Measurements from ENCODE around the gene MICALL2.
"Not testable (repeated sequence)": the region's sequence is repeated elsewhere in the genome, so short reads cannot be mapped to it uniquely, and the experiment has no call there.

MICALL2 gene

DNA sequence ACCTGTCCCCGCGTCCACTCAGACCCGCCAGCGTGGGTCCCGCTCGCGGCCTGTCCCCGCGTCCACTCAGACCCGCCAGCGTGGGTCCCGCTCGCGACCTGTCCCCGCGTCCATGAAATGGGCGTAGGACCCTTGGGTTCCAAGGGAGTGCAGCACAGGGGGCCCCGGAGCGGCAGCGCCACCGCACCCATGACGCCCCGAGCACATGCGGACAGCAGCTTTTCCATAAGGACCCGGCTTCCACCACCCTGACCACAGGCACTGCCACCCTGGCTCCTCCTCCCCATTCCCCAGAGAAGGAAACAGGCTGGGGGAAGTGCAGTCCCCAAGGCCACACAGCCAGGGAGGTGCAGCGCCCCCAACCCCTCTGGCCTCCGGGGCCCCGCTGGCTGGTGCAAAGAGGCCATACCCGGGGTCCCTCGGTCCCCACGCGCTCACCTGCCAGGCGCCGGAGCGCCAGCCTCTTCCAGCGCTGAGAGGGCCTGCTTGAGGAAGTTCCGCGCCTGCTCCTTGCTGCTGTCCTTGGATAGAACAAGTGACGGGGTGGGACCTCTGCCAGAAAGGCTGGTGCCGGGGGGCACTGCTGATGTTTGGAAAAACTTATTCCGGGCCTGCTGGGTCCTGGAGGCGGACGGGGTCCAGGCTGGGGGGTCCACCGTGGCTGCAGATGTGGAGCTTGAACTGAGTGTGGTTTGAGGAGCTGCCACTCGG lies 14.9 kb downstream of the MICALL2 start:
- Mint-ChIP-seq H3K9me3 (no peaks in the 10 kb centered on the region), H3K27ac (no peak overlapping the region), H3K27me3 (ENCODE audit: low read depth) (no peaks in the 10 kb centered on the region), H3K4me3 (no peak overlapping the region), H3K4me1 (ENCODE audit: low read depth) (no peaks in the 10 kb centered on the region), H3K36me3 (ENCODE audit: low read depth) (no peaks in the 10 kb centered on the region)
- DNase-seq (ENCODE audit: low spot score), result no peak

GRCh38 chr7:1443587-1444200 lies 15.6 kb downstream of the MICALL2 start:
- not testable (repeated sequence) for H3K27me3 Mint-ChIP-seq (ENCODE audit: low read depth); H3K9me3 Mint-ChIP-seq; H3K36me3 Mint-ChIP-seq (ENCODE audit: low read depth); H3K27ac Mint-ChIP-seq; H3K4me3 Mint-ChIP-seq; H3K4me1 Mint-ChIP-seq (ENCODE audit: low read depth); DNase-seq (ENCODE audit: low spot score)

DNA sequence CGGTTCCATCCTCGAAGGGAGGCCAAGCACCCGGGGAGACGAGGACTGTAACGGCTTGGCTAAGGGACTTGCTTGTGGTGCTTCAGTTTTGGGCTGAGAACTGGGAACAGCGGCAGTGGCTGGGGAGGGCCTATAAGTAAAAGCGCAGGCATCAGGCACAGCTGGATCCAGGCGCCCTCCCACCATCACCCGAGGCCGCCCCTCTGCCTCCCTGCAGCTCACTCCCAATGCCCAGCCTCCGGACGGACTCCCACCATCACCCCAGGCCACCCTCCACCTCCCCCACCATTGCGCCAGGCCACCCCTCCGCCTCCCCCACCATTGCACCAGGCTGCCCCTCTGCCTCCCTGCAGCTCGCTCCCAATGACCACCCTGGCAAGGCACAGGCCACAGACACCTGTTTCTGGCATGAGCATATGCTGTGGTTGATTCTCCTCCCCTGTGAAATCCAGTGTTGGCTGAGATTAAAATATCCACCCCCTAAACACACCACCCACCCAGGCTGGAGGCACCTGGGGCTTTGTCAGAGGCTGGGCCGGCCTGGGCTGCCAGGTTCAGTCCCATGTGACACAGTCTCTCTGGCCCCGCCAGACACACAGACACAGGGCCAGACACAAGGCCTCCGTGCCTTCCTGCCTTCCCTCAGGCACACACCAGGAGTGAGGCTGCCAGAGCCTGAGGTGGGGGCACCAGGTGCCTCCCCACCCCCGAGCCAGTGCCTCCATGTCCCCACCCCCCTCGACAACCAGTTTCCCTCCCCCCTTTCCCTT lies 16.7 kb downstream of the MICALL2 start:
- Mint-ChIP-seq H3K27me3 (ENCODE audit: low read depth) (no peaks in the 10 kb centered on the region), H3K36me3 (ENCODE audit: low read depth) (no peaks in the 10 kb centered on the region), H3K4me1 (ENCODE audit: low read depth) (no peaks in the 10 kb centered on the region), H3K9me3 (no peaks in the 10 kb centered on the region), H3K4me3 (no peak overlapping the region), H3K27ac (no peak overlapping the region)
- DNase-seq (ENCODE audit: low spot score), result no peak

DNA sequence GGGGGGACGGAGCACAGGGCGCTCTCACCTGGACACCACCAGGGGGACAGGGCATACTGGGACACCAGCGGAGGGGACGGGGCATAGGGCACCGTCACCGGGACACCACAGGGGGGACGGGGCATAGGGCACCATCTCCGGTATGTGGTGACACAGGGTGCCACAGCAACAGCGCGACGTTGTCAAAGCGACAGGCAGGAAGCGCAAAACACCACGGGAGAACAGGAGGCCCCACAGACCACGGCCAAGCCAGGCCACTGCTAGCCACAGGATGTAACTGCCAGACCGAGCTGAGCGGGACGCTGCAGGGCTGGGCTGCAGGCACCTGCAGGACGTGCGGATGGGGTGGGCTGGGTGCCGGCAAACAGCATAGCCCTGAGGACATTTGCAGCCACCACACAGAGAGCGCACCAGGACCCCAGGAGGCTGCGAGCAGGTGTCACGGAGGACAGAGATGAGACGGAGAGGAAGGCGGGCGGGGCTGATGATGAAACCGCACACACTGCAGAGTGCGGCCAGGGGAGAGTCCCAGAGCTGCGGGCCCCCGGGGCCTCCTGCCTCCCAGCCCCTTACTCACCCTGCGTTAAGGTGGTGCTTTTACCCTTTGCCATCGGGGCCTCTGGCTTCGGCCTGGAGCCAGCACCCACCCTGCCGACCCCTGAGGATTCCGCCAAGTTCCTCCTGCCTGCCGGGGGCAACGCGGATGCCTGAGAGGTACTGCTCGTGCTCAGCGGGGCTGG lies 17.5 kb downstream of the MICALL2 start:
- Mint-ChIP-seq H3K27me3 (ENCODE audit: low read depth) (no peaks in the 10 kb centered on the region), H3K4me1 (ENCODE audit: low read depth) (no peaks in the 10 kb centered on the region), H3K27ac (no peak overlapping the region), H3K36me3 (ENCODE audit: low read depth) (no peaks in the 10 kb centered on the region), H3K4me3 (no peak overlapping the region), H3K9me3 (no peaks in the 10 kb centered on the region)
- no peak for DNase-seq (ENCODE audit: low spot score)

DNA sequence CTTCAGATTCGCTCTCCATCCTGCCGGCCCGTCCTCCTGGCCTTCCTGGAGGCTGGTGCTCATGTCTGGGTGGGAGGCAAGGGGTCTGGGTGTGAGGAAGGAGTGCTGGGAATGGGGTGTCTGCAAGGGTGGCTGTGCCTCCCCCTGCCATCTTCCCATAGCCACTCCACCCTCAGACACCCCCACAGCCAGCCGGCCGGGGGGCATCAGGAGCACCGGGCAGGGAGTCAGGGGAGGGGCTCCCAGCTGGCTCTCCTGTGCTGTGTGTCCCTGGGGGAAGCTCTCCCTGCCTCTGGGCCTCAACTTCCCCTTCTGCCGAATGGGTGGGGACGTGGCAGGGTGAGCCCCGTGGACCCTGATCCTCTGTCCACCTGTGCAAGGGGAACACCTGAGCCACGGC lies 18.6 kb downstream of the MICALL2 start:
- H3K9me3 Mint-ChIP-seq, result no peaks in the 10 kb centered on the region
- DNase-seq (ENCODE audit: low spot score), result no peak
- no peaks in the 10 kb centered on the region for H3K27me3 Mint-ChIP-seq (ENCODE audit: low read depth)
- H3K36me3 Mint-ChIP-seq (ENCODE audit: low read depth), result no peaks in the 10 kb centered on the region
- H3K4me3 Mint-ChIP-seq, result no peak overlapping the region
- no peak overlapping the region for H3K27ac Mint-ChIP-seq
- H3K4me1 Mint-ChIP-seq (ENCODE audit: low read depth), result no peaks in the 10 kb centered on the region

- H3K36me3 Mint-ChIP-seq (ENCODE audit: low read depth), result no peaks in the 10 kb centered on the region
- H3K27ac Mint-ChIP-seq, result no peak overlapping the region
- no peaks in the 10 kb centered on the region for H3K4me1 Mint-ChIP-seq (ENCODE audit: low read depth)
- no peaks in the 10 kb centered on the region for H3K27me3 Mint-ChIP-seq (ENCODE audit: low read depth)
- H3K4me3 Mint-ChIP-seq, result no peak overlapping the region
- H3K9me3 Mint-ChIP-seq, result no peaks in the 10 kb centered on the region
- no peak for DNase-seq (ENCODE audit: low spot score)
These were observed 19.6 kb downstream of the MICALL2 start for GRCh38 chr7:1439373-1440363.

DNA sequence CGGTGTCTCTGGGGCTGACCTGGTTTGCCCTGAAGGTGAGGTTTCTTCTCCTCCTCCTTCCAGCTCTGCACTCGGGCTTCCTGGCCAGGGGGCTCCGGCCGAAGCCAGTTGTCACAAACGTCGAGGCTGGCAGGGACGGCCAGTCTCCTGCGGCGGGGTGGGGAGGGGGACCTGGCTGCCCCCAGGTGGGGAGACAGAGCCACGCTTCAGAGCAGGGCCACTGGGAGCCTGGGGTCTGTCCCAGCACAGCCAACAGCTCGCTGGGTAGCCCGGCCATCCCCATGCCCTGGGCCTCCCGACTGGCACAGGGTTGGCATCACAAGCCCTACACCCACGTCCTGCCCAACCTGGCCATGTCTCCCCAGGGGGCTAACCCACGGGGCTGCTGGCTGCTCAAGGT lies 20.4 kb downstream of the MICALL2 start:
- Mint-ChIP-seq H3K27me3 (ENCODE audit: low read depth) (no peaks in the 10 kb centered on the region), H3K4me1 (ENCODE audit: low read depth) (no peaks in the 10 kb centered on the region), H3K9me3 (no peaks in the 10 kb centered on the region), H3K4me3 (no peak overlapping the region), H3K36me3 (ENCODE audit: low read depth) (no peaks in the 10 kb centered on the region), H3K27ac (no peak overlapping the region)
- DNase-seq (ENCODE audit: low spot score), result no peak

- Mint-ChIP-seq H3K27ac (no peak overlapping the region), H3K9me3 (no peaks in the 10 kb centered on the region), H3K36me3 (ENCODE audit: low read depth) (no peaks in the 10 kb centered on the region), H3K4me1 (ENCODE audit: low read depth) (no peaks in the 10 kb centered on the region), H3K4me3 (no peak overlapping the region), H3K27me3 (ENCODE audit: low read depth) (no peaks in the 10 kb centered on the region)
- no peak for DNase-seq (ENCODE audit: low spot score)
These were observed 21.1 kb downstream of the MICALL2 start for GRCh38 chr7:1438208-1438607.

DNA sequence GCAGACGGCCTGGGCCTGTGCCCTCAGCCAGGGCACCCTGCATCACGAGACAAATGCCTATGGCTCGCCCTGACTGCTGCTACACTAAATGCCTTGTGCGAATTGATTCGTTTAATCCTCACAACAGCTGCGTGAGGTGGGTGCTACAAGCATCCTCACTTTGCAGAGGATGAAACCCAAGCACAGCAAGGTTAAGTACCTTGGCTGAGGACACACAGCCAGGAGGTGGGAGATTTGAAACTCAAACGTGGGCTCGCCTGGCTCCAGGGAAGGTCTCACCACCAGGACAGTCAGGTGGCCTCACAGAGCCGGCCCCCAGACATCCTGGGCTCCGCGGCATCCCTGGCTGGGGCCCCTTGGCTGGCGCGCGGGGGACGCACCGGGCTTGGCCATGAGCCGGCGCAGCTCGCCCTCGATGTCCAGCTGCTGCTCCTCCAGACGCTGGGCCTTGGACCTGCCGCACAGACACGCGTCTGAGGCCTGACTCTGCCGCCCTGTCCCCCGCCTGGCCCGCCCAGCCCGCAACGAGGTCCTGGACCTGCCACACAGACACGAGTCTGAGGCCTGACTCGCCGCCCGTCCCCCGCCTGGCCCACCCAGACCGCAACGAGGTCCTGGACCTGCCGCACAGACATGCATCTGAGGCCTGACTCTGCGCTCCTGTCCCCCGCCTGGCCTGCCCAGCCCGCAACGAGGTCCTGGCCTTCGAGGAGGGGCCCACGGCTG lies 22.0 kb downstream of the MICALL2 start:
- no peaks in the 10 kb centered on the region for H3K36me3 Mint-ChIP-seq (ENCODE audit: low read depth)
- no peak for DNase-seq (ENCODE audit: low spot score)
- no peaks in the 10 kb centered on the region for H3K9me3 Mint-ChIP-seq
- H3K4me3 Mint-ChIP-seq, result no peak overlapping the region
- H3K4me1 Mint-ChIP-seq (ENCODE audit: low read depth), result peaks cover 1% of the 10 kb centered on the region
- no peak overlapping the region for H3K27ac Mint-ChIP-seq
- peaks cover 2% of the 10 kb centered on the region for H3K27me3 Mint-ChIP-seq (ENCODE audit: low read depth)

- H3K4me1 Mint-ChIP-seq (ENCODE audit: low read depth), result peaks cover 2% of the 10 kb centered on the region
- H3K27me3 Mint-ChIP-seq (ENCODE audit: low read depth), result peaks cover 2% of the 10 kb centered on the region
- no peak overlapping the region for H3K27ac Mint-ChIP-seq
- H3K4me3 Mint-ChIP-seq, result no peak overlapping the region
- no peaks in the 10 kb centered on the region for H3K36me3 Mint-ChIP-seq (ENCODE audit: low read depth)
- no peak for DNase-seq (ENCODE audit: low spot score)
- H3K9me3 Mint-ChIP-seq, result no peaks in the 10 kb centered on the region
These were observed 22.7 kb downstream of the MICALL2 start for GRCh38 chr7:1436608-1437007.

DNA sequence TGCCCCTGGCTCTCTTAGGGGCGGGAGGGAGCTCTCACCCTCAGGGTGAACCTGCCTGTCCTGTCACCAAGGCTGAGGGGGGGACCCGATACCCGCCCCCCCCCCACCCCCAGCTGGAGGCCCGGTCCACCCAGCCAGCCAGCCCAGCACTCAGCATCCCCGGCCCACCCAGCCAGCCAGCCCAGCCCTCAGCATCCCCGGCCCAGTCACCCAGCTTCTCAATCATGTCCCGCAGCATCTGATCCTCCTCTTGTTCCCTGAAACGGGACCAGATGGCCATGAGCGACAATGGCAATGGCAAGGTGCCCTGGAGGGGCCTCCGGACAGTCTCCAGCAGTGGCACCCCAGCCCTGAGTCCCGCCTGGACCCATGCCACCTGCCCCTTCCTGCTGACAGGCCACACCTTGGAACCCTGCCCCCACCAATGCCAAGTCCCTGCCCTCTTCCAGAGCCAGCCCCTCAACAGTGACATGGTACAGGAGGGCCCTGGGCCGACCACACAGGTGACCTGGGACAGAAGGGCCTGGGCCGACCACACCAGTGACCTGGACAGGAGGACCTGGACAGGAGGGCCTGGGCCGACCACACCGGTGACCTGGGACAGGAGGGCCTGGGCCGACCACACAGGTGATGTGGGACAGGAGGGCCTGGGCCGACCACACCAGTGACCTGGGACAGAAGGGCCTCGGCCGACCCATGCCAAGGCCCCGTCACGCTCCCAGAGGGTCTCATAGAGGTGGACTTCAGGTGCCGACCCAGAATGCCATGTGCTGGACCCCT lies 24.2 kb downstream of the MICALL2 start:
- H3K4me1 Mint-ChIP-seq (ENCODE audit: low read depth), result peaks cover 2% of the 10 kb centered on the region
- H3K4me3 Mint-ChIP-seq, result no peak overlapping the region
- no peaks in the 10 kb centered on the region for H3K9me3 Mint-ChIP-seq
- no peaks in the 10 kb centered on the region for H3K36me3 Mint-ChIP-seq (ENCODE audit: low read depth)
- peaks cover 2% of the 10 kb centered on the region for H3K27me3 Mint-ChIP-seq (ENCODE audit: low read depth)
- no peak for DNase-seq (ENCODE audit: low spot score)
- H3K27ac Mint-ChIP-seq, result no peak overlapping the region

GRCh38 chr7:1434165-1434718 lies 25.0 kb downstream of the MICALL2 start:
- no peak overlapping the region for H3K27ac Mint-ChIP-seq

More at GRCh38 chr7:1434165-1434718, 25.0 kb downstream of the MICALL2 start:
- no peak overlapping the region for H3K4me3 Mint-ChIP-seq
- peaks cover 2% of the 10 kb centered on the region for H3K27me3 Mint-ChIP-seq (ENCODE audit: low read depth)
- H3K9me3 Mint-ChIP-seq, result no peaks in the 10 kb centered on the region
- no peak for DNase-seq (ENCODE audit: low spot score)
- no peaks in the 10 kb centered on the region for H3K36me3 Mint-ChIP-seq (ENCODE audit: low read depth)
- H3K4me1 Mint-ChIP-seq (ENCODE audit: low read depth), result peaks cover 2% of the 10 kb centered on the region
